ENCODE results near the gene PRPSAP1.
A peak's percentile ranks its signal among the peaks of the same experiment; 100 is the strongest.

Gene PRPSAP1

DNA sequence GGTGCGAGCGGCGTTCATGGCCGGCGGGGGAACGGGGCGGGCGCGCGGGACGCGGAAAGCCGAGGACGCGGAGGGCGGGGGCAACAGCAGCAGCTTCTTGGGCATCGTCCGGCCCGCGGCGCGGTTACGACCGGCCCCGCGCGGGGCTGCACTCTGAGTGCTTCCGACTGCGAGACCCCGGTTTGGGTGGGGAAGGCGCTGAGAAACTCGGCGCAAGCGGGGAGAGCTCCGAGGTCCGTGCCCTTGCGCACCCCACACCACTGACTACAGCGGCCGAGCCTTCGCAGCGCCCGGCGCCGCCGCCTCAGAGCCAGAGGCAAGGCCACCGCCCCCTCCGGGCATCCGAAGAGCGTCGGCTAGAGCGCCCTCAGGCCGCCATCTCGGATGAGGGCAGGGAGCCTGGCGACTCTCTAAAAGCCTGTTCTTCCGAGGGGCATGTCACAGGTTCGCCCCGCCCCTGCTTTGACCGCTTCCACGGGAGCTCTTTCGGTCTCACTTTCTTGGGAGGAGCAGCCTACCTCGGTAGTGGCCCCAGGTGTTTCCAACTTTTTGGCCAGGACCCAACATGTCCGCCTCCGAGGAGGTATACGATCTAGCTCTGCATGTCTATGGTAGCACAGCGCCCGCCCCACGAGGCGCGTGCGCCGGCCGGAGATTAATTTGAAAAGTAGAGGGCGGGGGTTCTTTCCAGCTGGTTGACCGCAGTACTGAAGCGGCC, at the start of gene PRPSAP1:
PRPSAP1 (minus strand) TSS at position 318 of the 718 bp plus-strand sequence; CDS start at position 105, 213 bp downstream.
- DNase-seq, result peak; percentile 92
- in situ Hi-C loops (cut with HindIII; ENCODE audit: low pct_ligation_motif_present, low pct_unique_long_range_greater_than_20kb, low sequenced_read_pairs), result no loop called here

DNA sequence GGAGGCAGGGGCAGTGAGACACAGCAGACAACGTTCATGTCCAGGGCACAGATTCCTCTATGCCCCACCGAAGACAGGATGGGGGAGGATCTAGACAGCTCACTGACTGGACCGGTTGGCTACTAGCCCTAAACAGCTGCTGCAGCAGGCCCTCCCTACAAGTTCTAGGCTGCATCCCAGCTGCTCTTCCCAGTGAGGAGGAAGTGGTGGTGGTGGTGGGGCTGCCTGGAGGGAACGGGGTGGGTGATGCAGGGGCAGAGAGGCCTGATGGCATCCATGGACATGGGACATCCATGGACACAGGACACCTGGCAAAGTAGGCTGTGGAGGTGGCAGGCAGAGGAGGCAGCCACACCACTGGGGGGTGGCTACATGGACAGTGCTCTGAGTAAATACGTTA, 49.0 kb upstream of the PRPSAP1 start:
- DNase-seq, result no peak
- in situ Hi-C loops (cut with HindIII; ENCODE audit: low pct_ligation_motif_present, low pct_unique_long_range_greater_than_20kb, low sequenced_read_pairs), result no loop called here

GRCh38 chr17:76399175-76400172, 45.8 kb upstream of the PRPSAP1 start:
- in situ Hi-C loops (cut with HindIII; ENCODE audit: low pct_ligation_motif_present, low pct_unique_long_range_greater_than_20kb, low sequenced_read_pairs), result no loop called here

GRCh38 chr17:76398523-76399174, 44.9 kb upstream of the PRPSAP1 start:
- peak; percentile 53 for DNase-seq
- in situ Hi-C loops (cut with HindIII; ENCODE audit: low pct_ligation_motif_present, low pct_unique_long_range_greater_than_20kb, low sequenced_read_pairs), result no loop called here

More at GRCh38 chr17:76399175-76400172, 45.8 kb upstream of the PRPSAP1 start:
- no peak for DNase-seq

DNA sequence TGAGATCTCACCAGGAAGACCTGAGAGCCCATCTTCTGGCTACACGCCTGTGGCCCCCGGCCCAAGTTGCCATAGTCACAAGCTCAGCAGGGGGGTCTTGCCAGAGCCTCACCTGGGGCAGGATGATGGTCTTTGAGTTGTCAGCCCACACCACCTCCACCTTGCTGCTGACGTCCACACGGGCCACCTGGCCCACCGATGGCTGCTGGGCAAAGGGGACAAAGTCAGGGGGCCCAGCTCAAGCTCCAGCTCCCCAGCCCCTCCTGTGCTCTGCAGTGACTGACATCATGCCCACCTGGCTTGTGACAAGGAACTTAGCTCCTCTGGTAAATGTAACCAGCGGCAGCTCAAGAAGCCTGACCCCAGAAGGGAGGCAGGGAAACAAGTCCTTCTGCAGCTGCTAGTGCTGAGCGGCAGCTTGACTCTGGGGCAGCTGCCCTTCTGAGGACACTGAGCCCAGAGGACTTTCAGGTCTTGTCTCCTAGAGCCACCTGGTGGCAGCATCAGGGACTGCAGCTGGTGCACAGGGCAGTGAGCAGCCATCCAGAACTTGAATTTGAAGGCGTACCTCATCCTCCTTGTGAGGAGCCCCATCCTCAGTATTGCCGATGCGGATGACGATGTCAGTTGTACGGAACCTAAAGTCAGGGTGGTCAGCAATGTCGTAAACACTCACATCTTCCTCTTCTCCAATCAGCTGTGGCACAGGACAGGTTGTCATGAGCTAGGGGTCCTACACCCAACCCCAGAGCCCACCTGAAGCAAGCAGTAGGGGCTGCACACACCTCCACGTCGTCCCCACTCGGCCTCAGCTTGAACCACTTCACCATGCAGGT, 44.2 kb upstream of the PRPSAP1 start:
- in situ Hi-C loops (cut with HindIII; ENCODE audit: low pct_ligation_motif_present, low pct_unique_long_range_greater_than_20kb, low sequenced_read_pairs), result no loop called here

DNA sequence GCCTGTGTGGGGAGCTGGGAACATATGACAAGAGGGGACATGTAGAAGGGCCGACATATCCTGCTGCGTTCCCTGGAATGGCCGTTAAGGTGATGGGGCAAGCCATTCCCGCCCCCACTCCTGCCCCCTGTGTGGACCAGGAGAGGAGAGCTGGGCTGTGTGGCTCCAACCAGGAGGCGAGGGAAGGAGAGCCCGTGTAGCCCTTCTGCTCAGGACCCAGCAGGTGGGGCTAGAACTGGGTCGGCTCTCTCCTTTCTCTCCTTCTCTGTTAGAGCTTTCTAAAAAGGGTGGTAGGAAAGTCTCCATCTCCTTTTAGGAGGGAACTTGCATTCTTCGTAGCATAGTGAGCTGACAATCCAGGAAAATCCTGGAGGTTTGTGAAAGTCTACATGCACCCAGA, 43.5 kb upstream of the PRPSAP1 start:
- in situ Hi-C loops (cut with HindIII; ENCODE audit: low pct_ligation_motif_present, low pct_unique_long_range_greater_than_20kb, low sequenced_read_pairs), result no loop called here

More for the DNA sequence above, 44.2 kb upstream of the PRPSAP1 start:
- peak; percentile 92 for DNase-seq

GRCh38 chr17:76395980-76396379, 42.3 kb upstream of the PRPSAP1 start:
- in situ Hi-C loops (cut with HindIII; ENCODE audit: low pct_ligation_motif_present, low pct_unique_long_range_greater_than_20kb, low sequenced_read_pairs), result no loop called here
- no peak for DNase-seq

More for the DNA sequence above, 43.5 kb upstream of the PRPSAP1 start:
- no peak for DNase-seq

GRCh38 chr17:76394166-76394565, 40.5 kb upstream of the PRPSAP1 start:
- in situ Hi-C loops (cut with HindIII; ENCODE audit: low pct_ligation_motif_present, low pct_unique_long_range_greater_than_20kb, low sequenced_read_pairs), result no loop called here
- DNase-seq, result peak; percentile 94

DNA sequence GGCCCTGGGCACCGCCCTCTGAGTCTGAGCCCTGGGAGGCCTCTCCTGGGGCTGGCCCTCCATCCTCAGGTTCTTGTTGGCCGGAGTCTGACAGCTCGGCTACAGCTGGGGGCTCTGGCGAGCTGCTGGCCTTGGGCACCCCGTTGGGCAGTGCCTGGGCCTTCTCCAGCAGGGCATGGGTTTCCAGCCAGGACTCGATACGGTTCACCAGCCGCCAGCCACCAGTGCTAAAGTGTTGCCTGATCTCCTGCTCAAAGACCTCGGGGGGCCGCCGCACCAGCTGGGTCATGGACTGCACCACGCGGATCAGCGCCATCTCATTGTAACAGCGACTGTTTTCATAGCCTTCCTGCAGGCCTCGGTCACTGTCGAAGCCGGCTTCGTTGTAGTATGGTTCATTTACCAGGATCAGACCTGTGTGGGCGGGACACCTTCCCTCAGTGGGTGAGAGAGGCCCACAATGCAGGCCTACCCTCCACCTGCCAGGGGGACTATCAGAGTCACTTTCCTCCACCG, 37.5 kb upstream of the PRPSAP1 start:
- DNase-seq, result no peak
- in situ Hi-C loops (cut with HindIII; ENCODE audit: low pct_ligation_motif_present, low pct_unique_long_range_greater_than_20kb, low sequenced_read_pairs), result no loop called here

GRCh38 chr17:76390003-76390421, 36.3 kb upstream of the PRPSAP1 start:
- no peak for DNase-seq
- in situ Hi-C loops (cut with HindIII; ENCODE audit: low pct_ligation_motif_present, low pct_unique_long_range_greater_than_20kb, low sequenced_read_pairs), result no loop called here

DNA sequence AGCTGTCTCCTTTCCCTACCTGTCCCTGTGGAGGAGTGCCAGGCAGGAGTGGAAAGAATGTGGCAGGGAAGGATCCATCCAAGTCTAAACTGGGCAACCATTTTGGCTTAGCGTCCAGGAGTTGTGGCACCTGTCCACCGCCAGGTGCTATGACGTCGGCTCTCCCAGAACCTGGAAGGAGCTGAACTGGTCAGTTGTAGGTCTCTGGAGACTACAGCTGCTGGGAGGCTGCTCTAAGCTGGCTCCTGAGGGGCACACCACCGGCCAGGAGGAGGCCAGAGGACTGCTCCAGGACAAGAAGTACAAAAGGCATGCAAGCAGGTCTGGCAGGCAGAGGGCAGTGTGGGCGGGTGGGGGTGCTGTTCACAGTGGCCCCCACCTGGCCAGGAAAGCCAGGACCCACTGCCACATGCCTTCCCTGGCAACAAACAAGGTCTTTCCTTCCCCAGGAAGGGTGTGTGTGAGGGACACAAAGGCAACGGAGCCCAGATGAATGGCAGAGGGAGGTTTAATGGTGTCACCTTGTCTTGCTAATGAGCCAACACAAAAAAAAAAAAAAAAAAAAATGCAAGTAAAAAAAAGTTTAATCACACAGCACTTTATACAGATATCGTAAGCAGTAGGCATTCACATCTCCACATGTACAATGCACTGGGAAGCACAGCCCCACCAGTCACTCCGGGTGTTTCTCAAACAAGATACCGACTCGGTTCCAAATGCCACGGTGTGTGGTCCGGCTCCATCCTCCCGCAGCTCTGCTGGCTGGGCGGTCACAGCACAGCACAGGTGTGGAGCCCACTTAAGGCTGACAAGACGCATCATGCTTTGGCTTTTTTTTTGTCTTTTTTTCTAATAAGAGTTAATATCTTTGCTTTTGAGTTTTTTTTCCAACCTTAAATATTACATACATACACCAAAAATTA, 35.5 kb upstream of the PRPSAP1 start:
- in situ Hi-C loops (cut with HindIII; ENCODE audit: low pct_ligation_motif_present, low pct_unique_long_range_greater_than_20kb, low sequenced_read_pairs), result no loop called here
- no peak for DNase-seq

DNA sequence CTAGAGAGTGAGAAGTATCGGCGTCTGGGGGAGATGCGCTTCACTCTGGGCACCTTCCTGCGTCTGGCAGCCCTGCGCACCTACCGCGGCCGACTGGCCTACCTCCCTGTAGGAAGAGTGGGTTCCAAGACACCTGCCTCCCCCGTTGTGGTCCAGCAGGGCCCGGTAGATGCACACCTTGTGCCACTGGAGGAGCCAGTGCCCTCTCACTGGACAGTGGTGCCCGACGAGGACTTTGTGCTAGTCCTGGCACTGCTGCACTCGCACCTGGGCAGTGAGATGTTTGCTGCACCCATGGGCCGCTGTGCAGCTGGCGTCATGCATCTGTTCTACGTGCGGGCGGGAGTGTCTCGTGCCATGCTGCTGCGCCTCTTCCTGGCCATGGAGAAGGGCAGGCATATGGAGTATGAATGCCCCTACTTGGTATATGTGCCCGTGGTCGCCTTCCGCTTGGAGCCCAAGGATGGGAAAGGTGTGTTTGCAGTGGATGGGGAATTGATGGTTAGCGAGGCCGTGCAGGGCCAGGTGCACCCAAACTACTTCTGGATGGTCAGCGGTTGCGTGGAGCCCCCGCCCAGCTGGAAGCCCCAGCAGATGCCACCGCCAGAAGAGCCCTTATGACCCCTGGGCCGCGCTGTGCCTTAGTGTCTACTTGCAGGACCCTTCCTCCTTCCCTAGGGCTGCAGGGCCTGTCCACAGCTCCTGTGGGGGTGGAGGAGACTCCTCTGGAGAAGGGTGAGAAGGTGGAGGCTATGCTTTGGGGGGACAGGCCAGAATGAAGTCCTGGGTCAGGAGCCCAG, 33.5 kb upstream of the PRPSAP1 start:
- in situ Hi-C loops (cut with HindIII; ENCODE audit: low pct_ligation_motif_present, low pct_unique_long_range_greater_than_20kb, low sequenced_read_pairs), result no loop called here
- no peak for DNase-seq

GRCh38 chr17:76385892-76386786, 32.4 kb upstream of the PRPSAP1 start:
- in situ Hi-C loops (cut with HindIII; ENCODE audit: low pct_ligation_motif_present, low pct_unique_long_range_greater_than_20kb, low sequenced_read_pairs), result no loop called here
- peak; percentile 80 for DNase-seq

- in situ Hi-C loops (cut with HindIII; ENCODE audit: low pct_ligation_motif_present, low pct_unique_long_range_greater_than_20kb, low sequenced_read_pairs), result no loop called here
- no peak for DNase-seq
These were observed 31.5 kb upstream of the PRPSAP1 start for GRCh38 chr17:76384987-76385891.

All from ACHN (cell line).